ENCODE data around the gene NDUFAF8. TPM values are rescaled to one million over a fixed set of nuclear protein-coding genes. Genes with fewer than 3 reads are reported as not detected.

The NDUFAF8 gene
- total and polyA plus RNA-seq, 2 donors (not counting 1 experiment from before 2014, with no cell fraction given): 41.7 to 42.6 TPM

DNA sequence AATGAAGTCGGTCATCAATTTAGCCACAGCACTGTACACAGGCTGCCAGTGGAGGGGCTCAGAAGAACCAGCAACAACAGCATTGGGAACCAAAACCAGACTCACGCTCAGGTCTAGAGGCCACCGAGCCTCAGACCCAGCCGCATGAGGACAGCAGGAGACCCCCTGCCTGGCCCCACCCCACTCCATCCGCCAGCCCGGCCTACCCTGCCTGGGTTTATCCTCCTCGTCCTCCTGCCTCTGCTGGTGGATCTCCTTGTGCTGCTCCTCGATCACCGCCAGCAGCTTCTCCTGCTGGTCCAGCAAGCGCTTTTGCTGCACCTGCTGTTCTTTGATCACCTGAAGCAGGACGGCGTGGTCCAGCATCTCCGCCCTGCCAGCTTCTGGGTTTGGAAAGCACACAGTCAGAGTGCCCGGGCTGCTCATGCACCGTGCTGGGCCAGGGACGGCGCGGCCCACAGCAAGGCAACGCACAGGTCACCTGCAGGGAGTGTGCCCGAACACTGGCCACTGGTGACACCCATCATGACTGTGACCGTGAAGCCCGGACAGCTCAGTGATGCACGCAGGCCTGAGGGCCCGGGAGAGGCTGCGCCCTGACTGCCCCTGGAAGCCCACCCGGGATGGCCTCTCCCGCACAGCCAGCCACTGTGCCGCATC, 7.7 kb downstream of the NDUFAF8 start:
- TF ChIP-seq CTCF (IDR thresholded peaks at IDR 0.05) (no peak), EZH2 (IDR thresholded peaks at IDR 0.05; ENCODE audit: borderline replicate concordance, insufficient read depth, low read depth, low read length, poor library complexity, severe bottlenecking) (no peak)
- DNase-seq: no peak
- Histone ChIP-seq H4K20me1 (ENCODE audit: control insufficient read depth, insufficient read depth, low read length, poor library complexity, severe bottlenecking) (peaks cover 55% of the 10 kb centered on the region), H3K27me3 (replicated peaks in 1 of 4; ENCODE audit: control extremely low read depth in 1 of 4, control insufficient read depth in 3 of 4, insufficient read depth in 4 of 4, low read length in 3 of 4) (no peaks in the 10 kb centered on the region), H3K79me2 (ENCODE audit: control insufficient read depth, insufficient read depth, low read length) (peaks cover 5% of the 10 kb centered on the region), H3K9me3 (ENCODE audit: control extremely low read depth in 1 of 3, control insufficient read depth in 2 of 3, insufficient read depth in 1 of 3, low read length in 2 of 3) (no peaks in the 10 kb centered on the region), H3K27ac (ENCODE audit: low read length in 2 of 2) (no peak overlapping the region), H2AFZ (ENCODE audit: insufficient read depth, low read depth, low read length, poor library complexity, severe bottlenecking) (no peak overlapping the region), H3K4me1 (ENCODE audit: control insufficient read depth in 2 of 2, insufficient read depth in 2 of 2, low read length in 2 of 2) (peaks cover 0 to 10% of the 10 kb centered on the region in 2 donors), H3K36me3 (replicated peaks in 1 of 2; ENCODE audit: control extremely low read depth in 1 of 2, control insufficient read depth in 1 of 2, extremely low read depth in 1 of 2, insufficient read depth in 2 of 2, low read length in 1 of 2) (peaks cover 0 to 23% of the 10 kb centered on the region in 2 experiments), H3K4me3 (ENCODE audit: control extremely low read depth in 1 of 5, extremely low read depth in 1 of 5, insufficient read depth in 1 of 5, low read depth in 2 of 5, low read length in 4 of 5) (no peak overlapping the region), H3K9ac (ENCODE audit: low read length) (no peak overlapping the region), H3K4me2 (replicated peaks; ENCODE audit: low read depth, low read length, poor library complexity, severe bottlenecking) (no peak overlapping the region)
- POLR2A ChIA-PET: interaction anchor here (1.2 kb wide), 1 partner anchor 24 kb away, joined by 6 read pairs; the partner anchor contains the start of gene CEP131
- H3K9me3 Mint-ChIP-seq (ENCODE audit: insufficient read depth): no peaks in the 10 kb centered on the region
- no peaks in the 10 kb centered on the region for H3K27me3 Mint-ChIP-seq
- H3K27ac Mint-ChIP-seq: no peak overlapping the region
- ATAC-seq (ENCODE audit: low read depth): no peak
- 96% methylated on average over 28 of the region's 28 CpGs for WGBS (ENCODE audit: insufficient coverage)
- H3K4me1 Mint-ChIP-seq: peaks cover 11% of the 10 kb centered on the region
- no peak overlapping the region for H3K4me3 Mint-ChIP-seq
- CTCF ChIA-PET: no interaction called here
- intact Hi-C loops (cut with micrococcal nuclease): no loop called here

- Histone ChIP-seq H3K27ac (ENCODE audit: low read length in 2 of 2) (no peak overlapping the region), H3K9me3 (ENCODE audit: control extremely low read depth in 1 of 3, control insufficient read depth in 2 of 3, insufficient read depth in 1 of 3, low read length in 2 of 3) (no peaks in the 10 kb centered on the region), H3K27me3 (replicated peaks in 1 of 4; ENCODE audit: control extremely low read depth in 1 of 4, control insufficient read depth in 3 of 4, insufficient read depth in 4 of 4, low read length in 3 of 4) (no peaks in the 10 kb centered on the region), H3K4me1 (ENCODE audit: control insufficient read depth in 2 of 2, insufficient read depth in 2 of 2, low read length in 2 of 2) (peaks cover 0 to 15% of the 10 kb centered on the region in 2 donors), H3K4me3 (ENCODE audit: control extremely low read depth in 1 of 5, extremely low read depth in 1 of 5, insufficient read depth in 1 of 5, low read depth in 2 of 5, low read length in 4 of 5) (no peak overlapping the region), H3K79me2 (ENCODE audit: control insufficient read depth, insufficient read depth, low read length) (no peaks in the 10 kb centered on the region), H3K4me2 (replicated peaks; ENCODE audit: low read depth, low read length, poor library complexity, severe bottlenecking) (no peak overlapping the region), H3K36me3 (replicated peaks in 1 of 2; ENCODE audit: control extremely low read depth in 1 of 2, control insufficient read depth in 1 of 2, extremely low read depth in 1 of 2, insufficient read depth in 2 of 2, low read length in 1 of 2) (peaks cover 0 to 29% of the 10 kb centered on the region in 2 experiments), H2AFZ (ENCODE audit: insufficient read depth, low read depth, low read length, poor library complexity, severe bottlenecking) (no peak overlapping the region), H3K9ac (ENCODE audit: low read length) (no peak overlapping the region), H4K20me1 (ENCODE audit: control insufficient read depth, insufficient read depth, low read length, poor library complexity, severe bottlenecking) (peaks cover 57% of the 10 kb centered on the region)
- no peaks in the 10 kb centered on the region for H3K27me3 Mint-ChIP-seq
- H3K27ac Mint-ChIP-seq: no peak overlapping the region
- 96% methylated on average over 5 of the region's 15 CpGs for WGBS (ENCODE audit: insufficient coverage)
- ChIA-PET POLR2A (interaction anchor here (1.2 kb wide), 1 partner anchor 25 kb away, joined by 6 read pairs; the partner anchor contains the start of gene CEP131), CTCF (no interaction called here)
- H3K9me3 Mint-ChIP-seq (ENCODE audit: insufficient read depth): no peaks in the 10 kb centered on the region
- TF ChIP-seq EZH2 (IDR thresholded peaks at IDR 0.05; ENCODE audit: borderline replicate concordance, insufficient read depth, low read depth, low read length, poor library complexity, severe bottlenecking): no peak
- TF ChIP-seq CTCF (IDR thresholded peaks at IDR 0.05): no peak
- ATAC-seq (ENCODE audit: low read depth) (no peak), DNase-seq (no peak)
- H3K4me3 Mint-ChIP-seq: no peak overlapping the region
- H3K4me1 Mint-ChIP-seq: peaks cover 7% of the 10 kb centered on the region
- intact Hi-C loops (cut with micrococcal nuclease): no loop called here
These were observed 8.3 kb downstream of the NDUFAF8 start for GRCh38 chr17:81247339-81247990.

Data from B cell (primary cell).